Heart left ventricle (tissue), 16 donors: Measurements from ENCODE around the gene PARD3B. TPM values are rescaled to one million over a fixed set of nuclear protein-coding genes. Genes with fewer than 3 reads are reported as not detected.

ENCODE experiments used
- ATAC-seq, 4 donors: fragments of 200-7000 bp; cut with Tn5 transposase; one replicate each; pipeline ENCODE4 v1.9.1; 2020 to 2022; ENCODE audit warnings: moderate library complexity in 4 of 4, mild to moderate bottlenecking in 3 of 4, moderate number of reproducible peaks in 1 of 4
- DNase-seq, 5 donors: peaks; one replicate each; pipeline ENCODE4 v3.0.0-alpha.2; 2020
- H3K27ac ChIP-seq, 12 donors: fragments of 200-600 bp; sonication (generic) in 4 of 12; one replicate each; pipeline versions ENCODE4 v1.5.0 to v1.8.0; 2016 to 2022; ENCODE audit warnings: mild to moderate bottlenecking in 2 of 12
- H3K27me3 ChIP-seq, 9 donors: fragments of 200-600 bp; sonication (generic) in 2 of 9; one replicate each; pipeline versions ENCODE4 v1.5.1 to v1.8.0; 2016 to 2022; ENCODE audit warnings: mild to moderate bottlenecking in 3 of 9
- H3K36me3 ChIP-seq, 9 donors: fragments of 200-600 bp; sonication (generic) in 2 of 9; one replicate each; pipeline versions ENCODE4 v1.5.0 to v1.8.0; 2018 to 2022; ENCODE audit warnings: mild to moderate bottlenecking in 2 of 9
- H3K4me1 ChIP-seq, 12 donors: fragments of 200-600 bp; sonication (generic) in 4 of 12; one replicate each; pipeline versions ENCODE4 v1.5.0 to v1.8.0; 2016 to 2022; ENCODE audit warnings: mild to moderate bottlenecking in 3 of 12
- H3K4me3 ChIP-seq, 12 donors: fragments of 200-600 bp; sonication (generic) in 4 of 12; one replicate each; pipeline versions ENCODE4 v1.5.0 to v1.8.0; 2017 to 2022; ENCODE audit warnings: mild to moderate bottlenecking in 9 of 12, moderate library complexity in 4 of 12
- H3K9me3 ChIP-seq, 12 donors: fragments of 200-600 bp; sonication (generic) in 4 of 12; one replicate each; pipeline versions ENCODE4 v1.5.0 to v1.8.0; 2016 to 2022; ENCODE audit warnings: mild to moderate bottlenecking in 1 of 12
- CTCF ChIP-seq, 12 donors: fragments of 200-600 bp; sonication (generic) in 4 of 12; IDR thresholded peaks; one replicate each; pipeline versions ENCODE4 v1.5.0 to v1.8.0; 2018 to 2022; ENCODE audit warnings: antibody characterized with exemption in 12 of 12, mild to moderate bottlenecking in 5 of 12
- POLR2A ChIP-seq, 2 donors: fragments of 450-650 bp; IDR thresholded peaks; one replicate each; pipeline ENCODE4 v1.6.1; 2017; ENCODE audit warnings: antibody characterized with exemption in 2 of 2, mild to moderate bottlenecking in 2 of 2, moderate library complexity in 2 of 2
- WGBS, 4 donors: extraction: QIAGEN DNeasy Blood & Tissue Kit in 2 of 4; methylation state at CpG; one replicate each; pipeline versions ENCODE4 v1.1.5 to v1.1.7; 2013 to 2018; 5-methylcytosine and 5-hydroxymethylcytosine counted together
- intact Hi-C, 10 donors: fragments of 100-400 bp; cut with DNase I; formaldehyde crosslinking; loops; one replicate each; pipeline versions ENCODE4 v1.11.1 to v1.14.2; 2022
- polyA plus RNA-seq, 2 donors: library from polyadenylated mRNA; stranded (reverse); fragments of 200-250 nt; gene quantifications; one replicate each; pipeline ENCODE4 v1.2.3, GENCODE V29; 2013
- total RNA-seq, 9 donors: library from RNA; depleted of rRNA in 2 of 9; stranded (reverse); fragments of >200 nt in 2 of 9; fragmentation: NEBNext Ultra II Directional in 3 of 9; extraction: Animal tissue kit (Norgen Biotek cat#: 25700) in 3 of 9; gene quantifications; one replicate each; pipeline versions ENCODE4 v1.1.0 to v1.2.4, GENCODE V29; 2016 to 2023
- donor health status: ischemic (EF 13 %, LVEDD 7.1; RV severe dilation, severe dysfunction).
- donor health status: healthy with polysubstance abuse.
- donor health status: DM: no; HTN: yes; CAD: no.
- donor health status: DM: no; HTN: no; CAD: no.
- donor health status: ischemic (EF 25% LVEDD 6.9; RV normal size, moderate dysfunction).
- donor health status: ischemic (EF 25% LVEDD 5.7; RV mildly dilated, moderate dysfunction).
- donor health status: healthy.
- donor health status: DM: yes; HTN: yes; CAD: no.
- donor health status: ischemic (EF 35%, LVEDD 5.7; RV mildly dilated, moderate dysfunction).
- donor health status: nonischemic (EF 11% LVEDD 7.7; RV severe dilation, severe dysfunction).
- donor health status: DM: yes; HTN: yes; CAD: no.
- donor health status: PGD.
- donor health status: ischemic (EF 29% LVEDD 5.4; RV normal size, mild dysfunction).
- donor health status: nonischemic (EF 23%, LVEDD 6.1; RV moderate dilation, normal function).

The PARD3B gene
- total and polyA plus RNA-seq, 11 donors, result 0.71 to 15.1 (median 6.2) TPM

GRCh38 chr2:204505946-204506345 lies 39.3 kb upstream of the PARD3B start:
- TF ChIP-seq POLR2A (IDR thresholded peaks at IDR 0.05) (no peak), CTCF (IDR thresholded peaks at IDR 0.05) (no peak)
- DNase-seq (no peak), ATAC-seq (no peak)
- Histone ChIP-seq H3K4me3 (no peak overlapping the region), H3K36me3 (no peaks in the 10 kb centered on the region), H3K27me3 (no peaks in the 10 kb centered on the region), H3K9me3 (no peaks in the 10 kb centered on the region), H3K27ac (no peak overlapping the region), H3K4me1 (no peaks in the 10 kb centered on the region)
- WGBS, 4 donors, result 73 to 80% (median 77%) methylated on average over 4 of the region's 4 CpGs
- intact Hi-C loops, result no loop called here

- Histone ChIP-seq H3K27me3 (no peaks in the 10 kb centered on the region), H3K4me1 (no peaks in the 10 kb centered on the region), H3K27ac (no peak overlapping the region), H3K4me3 (no peak overlapping the region), H3K36me3 (no peaks in the 10 kb centered on the region), H3K9me3 (no peaks in the 10 kb centered on the region)
- intact Hi-C loops, result no loop called here
- WGBS, 4 donors, result 87 to 95% (median 92%) methylated on average over 5 of the region's 5 CpGs
- no peak for ATAC-seq
- no peak for DNase-seq
- TF ChIP-seq POLR2A (IDR thresholded peaks at IDR 0.05) (no peak), CTCF (IDR thresholded peaks at IDR 0.05) (no peak)
Observed at GRCh38 chr2:204507636-204508035, 37.6 kb upstream of the PARD3B start.

GRCh38 chr2:204510709-204511420 lies 34.4 kb upstream of the PARD3B start:
- intact Hi-C loops, result no loop called here
- H3K27ac ChIP-seq, result no peak overlapping the region
- H3K4me1 ChIP-seq, result no peaks in the 10 kb centered on the region
- no peak for TF ChIP-seq POLR2A (IDR thresholded peaks at IDR 0.05)
- no peak for TF ChIP-seq CTCF (IDR thresholded peaks at IDR 0.05)
- H3K36me3 ChIP-seq, result no peaks in the 10 kb centered on the region
- no peaks in the 10 kb centered on the region for H3K9me3 ChIP-seq
- ATAC-seq, result no peak
- no peak overlapping the region for H3K4me3 ChIP-seq
- H3K27me3 ChIP-seq, result no peaks in the 10 kb centered on the region
- WGBS, 4 donors, result 91 to 97% (median 93%) methylated on average over 4 of the region's 4 CpGs
- no peak for DNase-seq

- Histone ChIP-seq H3K27ac (no peak overlapping the region), H3K4me3 (no peak overlapping the region), H3K4me1 (no peaks in the 10 kb centered on the region), H3K27me3 (no peaks in the 10 kb centered on the region), H3K9me3 (no peaks in the 10 kb centered on the region), H3K36me3 (no peaks in the 10 kb centered on the region)
- DNase-seq (no peak), ATAC-seq (no peak)
- intact Hi-C loops, result no loop called here
- TF ChIP-seq POLR2A (IDR thresholded peaks at IDR 0.05), result no peak
- no peak for TF ChIP-seq CTCF (IDR thresholded peaks at IDR 0.05)
- whole genome bisulfite sequencing, 4 donors, result 76 to 94% (median 94%) methylated on average over 2 of the region's 2 CpGs
Observed at GRCh38 chr2:204514439-204514838, 30.8 kb upstream of the PARD3B start.
